Measurements from ENCODE around the gene CCDC91. TPM values are rescaled to one million over a fixed set of nuclear protein-coding genes. Genes with fewer than 3 reads are reported as not detected.

The CCDC91 gene
- total RNA-seq, 2 donors from 2014 or later: 37.9 to 40.7 TPM

DNA sequence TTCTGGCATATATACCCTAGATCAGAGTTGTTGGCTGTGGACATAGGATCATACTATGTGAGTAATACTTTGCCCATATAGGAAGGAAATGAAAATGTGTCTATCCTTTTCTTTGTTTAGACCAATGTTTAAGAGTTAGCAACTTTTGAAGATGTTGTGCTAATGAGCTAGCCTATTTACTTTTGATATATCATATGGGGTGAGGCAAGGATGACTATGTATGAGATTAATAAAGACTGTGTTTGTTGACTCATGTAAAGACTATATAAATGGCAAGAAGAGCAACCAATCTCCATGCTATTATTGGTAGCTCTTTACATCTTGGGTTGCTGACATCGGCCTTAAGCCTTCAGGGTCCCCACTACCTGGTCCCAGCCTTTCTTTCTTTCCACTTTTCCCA, 289.4 kb downstream of the CCDC91 start:
- intact Hi-C loops (cut with DNase I): no loop called here
- DNase-seq (ENCODE audit: low spot score): no peak

DNA sequence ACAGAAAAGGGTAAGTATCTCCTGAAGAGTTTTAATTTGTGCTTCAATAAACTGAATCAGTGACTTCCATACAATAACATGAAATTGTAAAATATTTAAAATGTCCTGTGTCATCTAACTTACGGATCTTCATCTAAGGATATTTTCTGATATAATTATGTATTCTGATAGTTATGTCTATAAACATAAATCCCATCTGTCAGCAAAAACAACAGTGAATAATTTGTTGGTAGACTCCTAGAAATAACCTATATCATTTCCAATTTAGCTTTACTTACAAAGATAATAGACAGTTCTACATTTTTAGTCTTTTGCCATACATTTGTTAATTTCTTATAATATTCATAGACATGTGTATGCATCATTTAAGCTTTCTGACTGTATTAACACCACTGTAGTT, 293.9 kb downstream of the CCDC91 start:
- intact Hi-C loops (cut with DNase I): no loop called here
- no peak for DNase-seq (ENCODE audit: low spot score)

DNA sequence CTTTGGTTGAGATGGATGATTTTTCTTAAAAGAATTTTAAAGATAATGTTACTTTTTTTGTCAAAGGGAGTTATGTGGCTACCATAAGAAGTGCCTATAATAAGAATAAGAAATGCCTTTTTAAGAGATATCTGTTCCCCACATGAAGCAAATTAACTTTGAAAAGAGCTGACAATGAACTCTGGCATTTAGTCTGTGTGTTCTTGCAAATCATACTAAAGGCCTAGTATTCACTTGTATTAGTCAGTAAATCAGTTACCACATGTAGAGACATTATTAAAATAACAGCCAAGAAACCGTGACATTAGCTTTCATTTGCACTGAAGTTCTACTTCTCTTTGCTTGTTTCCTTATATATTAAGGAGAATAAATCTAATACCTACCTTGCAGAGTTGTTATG, 296.3 kb downstream of the CCDC91 start:
- intact Hi-C loops (cut with DNase I): no loop called here
- no peak for DNase-seq (ENCODE audit: low spot score)

DNA sequence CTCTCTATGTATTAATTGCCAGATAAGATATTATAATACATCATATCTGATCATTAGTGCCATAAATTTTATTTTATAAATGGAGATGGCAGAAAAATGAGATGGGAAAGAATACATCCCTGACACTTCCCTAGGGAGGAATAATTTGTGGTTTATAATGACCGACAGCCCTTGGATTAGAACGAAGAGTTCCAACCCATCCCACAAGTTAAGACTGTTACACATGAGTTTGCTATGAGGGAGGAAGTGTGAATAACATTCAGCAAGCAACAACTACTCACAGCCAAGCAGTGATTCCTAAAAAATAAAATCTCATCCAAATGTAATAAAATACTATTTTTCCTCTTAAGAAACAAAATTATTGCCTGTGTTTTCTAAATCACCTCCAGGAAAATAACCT, 299.0 kb downstream of the CCDC91 start:
- DNase-seq (ENCODE audit: low spot score): no peak
- intact Hi-C loops (cut with DNase I): no loop called here

DNA sequence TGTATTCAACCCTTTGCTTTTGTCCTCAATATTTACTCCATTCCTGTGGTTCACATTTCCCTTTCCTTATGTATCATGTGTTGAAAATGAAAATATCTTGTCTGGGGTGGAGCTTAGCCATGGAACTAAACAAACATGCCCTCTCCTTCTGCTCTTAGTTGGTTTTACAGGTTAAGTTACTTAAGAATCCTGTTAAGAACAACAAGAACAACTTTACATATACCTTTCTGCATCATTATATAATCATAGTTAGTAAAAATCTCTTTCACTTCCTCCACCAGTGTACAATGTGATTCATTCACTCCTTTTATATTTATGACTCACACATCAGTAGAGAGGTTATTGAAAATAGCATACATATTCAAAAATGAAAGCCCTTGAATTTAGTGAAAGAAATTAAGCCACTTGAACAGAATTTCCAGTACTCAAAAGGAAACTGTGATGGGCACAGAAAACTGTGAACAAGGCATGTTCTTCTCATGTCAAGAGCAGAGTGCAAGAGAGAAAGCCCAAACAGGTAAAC, 307.7 kb downstream of the CCDC91 start:
- no peak for DNase-seq (ENCODE audit: low spot score)
- intact Hi-C loops (cut with DNase I): no loop called here

DNA sequence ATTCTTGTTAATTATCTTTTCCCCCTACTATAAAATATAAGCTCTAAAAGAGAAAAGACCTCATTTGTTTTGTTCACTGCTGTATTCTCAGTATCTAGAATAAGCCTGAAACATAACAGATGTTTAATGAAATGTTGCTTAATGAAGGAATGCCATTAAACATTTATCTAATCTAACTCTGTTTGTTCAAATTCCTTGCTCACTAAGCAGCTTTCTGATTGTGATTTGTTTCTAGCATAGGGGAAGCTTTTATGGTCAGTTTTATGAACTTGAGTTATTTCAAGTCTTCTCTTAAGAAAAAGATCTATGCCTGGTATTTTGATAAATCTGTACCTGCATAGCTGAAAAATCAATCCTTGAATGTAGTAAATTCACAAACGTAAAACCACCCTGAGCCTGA, 308.6 kb downstream of the CCDC91 start:
- intact Hi-C loops (cut with DNase I): no loop called here
- no peak for DNase-seq (ENCODE audit: low spot score)

DNA sequence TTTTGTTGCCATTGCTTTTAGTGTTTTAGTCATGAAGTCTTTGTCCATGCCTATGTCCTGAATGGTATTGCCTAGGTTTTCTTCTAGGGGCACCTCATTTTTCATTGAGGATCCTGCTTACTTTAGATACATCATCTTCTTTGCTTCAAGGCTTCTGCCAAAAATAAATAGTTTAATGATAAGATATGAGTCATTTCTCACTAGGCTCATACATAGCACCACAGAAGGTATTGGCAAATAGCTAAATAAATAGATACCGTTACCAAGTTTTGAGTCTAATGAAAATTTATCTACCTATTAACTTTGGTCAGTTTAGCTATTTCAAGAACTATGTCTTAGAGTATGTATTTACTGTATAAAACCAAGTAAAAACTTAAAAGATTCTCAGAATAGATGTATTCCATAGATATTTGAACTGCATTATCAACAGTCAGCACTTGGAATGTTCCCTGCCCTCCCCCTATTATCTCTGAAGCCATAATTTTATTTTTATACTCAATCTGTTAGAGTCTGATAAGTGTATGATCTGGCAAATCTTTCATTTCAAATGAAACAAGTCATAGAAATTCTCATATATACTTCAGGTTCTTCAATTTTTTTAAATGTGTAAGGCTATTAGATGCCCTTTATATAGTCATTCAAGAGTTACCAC, 310.2 kb downstream of the CCDC91 start:
- intact Hi-C loops (cut with DNase I): no loop called here
- DNase-seq (ENCODE audit: low spot score): no peak

DNA sequence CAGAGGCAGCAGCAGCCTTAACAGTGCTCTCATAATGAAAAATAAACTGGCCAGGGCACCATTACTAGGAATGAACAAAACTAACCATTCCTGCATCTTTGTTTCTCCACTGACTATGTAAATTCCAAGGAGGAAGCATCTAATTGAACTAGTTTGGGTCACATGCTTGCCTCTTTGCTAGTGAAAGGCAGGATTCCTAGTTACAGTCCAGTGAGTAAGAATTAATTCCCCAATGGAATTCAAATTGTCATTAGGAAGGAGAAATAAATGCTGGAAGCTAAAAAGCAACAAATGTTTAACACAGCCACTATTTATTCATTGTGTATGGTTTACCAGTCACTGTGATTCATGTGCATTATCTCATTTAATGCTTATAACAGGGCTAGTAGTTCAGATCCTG, 316.0 kb downstream of the CCDC91 start:
- DNase-seq (ENCODE audit: low spot score): no peak
- intact Hi-C loops (cut with DNase I): no loop called here

DNA sequence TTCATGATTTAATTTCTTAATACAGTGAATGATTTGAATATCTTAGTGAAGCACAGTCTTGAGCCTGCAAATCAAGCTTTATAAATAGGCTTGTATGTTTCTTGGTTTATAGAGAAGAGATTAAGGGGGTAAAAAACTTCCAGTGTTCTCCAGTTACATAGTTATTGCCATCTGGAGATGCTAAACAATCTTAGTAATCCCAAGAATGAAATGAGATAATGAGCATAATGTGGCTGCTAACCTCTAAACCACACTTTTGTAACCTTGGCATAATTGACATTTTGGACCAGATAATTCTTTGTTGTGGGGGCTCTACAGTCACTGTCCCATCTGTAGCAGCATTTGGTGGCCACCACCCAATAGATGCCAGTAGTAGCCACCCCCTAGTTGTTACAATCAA, 316.8 kb downstream of the CCDC91 start:
- no peak for DNase-seq (ENCODE audit: low spot score)
- intact Hi-C loops (cut with DNase I): no loop called here

DNA sequence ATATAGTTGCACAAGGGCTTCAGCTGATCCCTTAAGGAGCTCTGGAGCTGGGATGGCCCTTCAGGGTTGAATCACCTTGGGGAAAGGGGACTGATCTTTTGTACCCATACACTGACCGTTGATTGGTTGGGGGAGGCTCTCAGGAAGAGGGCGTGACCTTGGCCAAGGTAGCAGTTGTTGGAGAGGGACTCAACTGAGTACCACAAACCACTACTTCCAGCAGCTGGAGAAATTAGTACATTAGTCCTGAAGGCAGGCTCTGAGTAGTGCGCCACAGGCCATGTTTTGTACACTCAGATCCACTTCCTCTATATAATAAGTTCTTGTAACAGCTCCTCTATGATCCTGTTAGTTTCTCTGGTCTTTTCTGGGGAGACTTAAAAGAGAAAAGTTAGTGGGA, 317.6 kb downstream of the CCDC91 start:
- intact Hi-C loops (cut with DNase I): no loop called here
- DNase-seq (ENCODE audit: low spot score): no peak

DNA sequence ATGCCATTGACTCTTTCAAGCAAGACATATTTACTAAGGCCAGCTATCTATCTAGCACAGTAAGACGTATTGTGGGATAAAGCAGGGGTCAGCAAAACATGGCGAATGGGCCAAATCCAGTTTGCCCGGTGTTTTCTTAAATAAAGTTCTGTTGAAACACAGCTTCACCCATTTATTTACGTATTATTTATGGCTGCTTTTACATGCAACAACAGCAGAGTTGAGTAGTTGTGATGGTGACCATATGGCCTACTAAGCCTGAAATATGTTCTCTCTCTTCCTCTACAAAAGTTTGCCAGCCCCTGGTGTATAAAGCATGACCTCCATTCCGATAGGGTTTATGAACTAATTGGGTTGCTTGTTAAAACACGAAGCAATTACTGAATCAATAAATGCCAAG, 322.1 kb downstream of the CCDC91 start:
- no peak for DNase-seq (ENCODE audit: low spot score)
- intact Hi-C loops (cut with DNase I): no loop called here

DNA sequence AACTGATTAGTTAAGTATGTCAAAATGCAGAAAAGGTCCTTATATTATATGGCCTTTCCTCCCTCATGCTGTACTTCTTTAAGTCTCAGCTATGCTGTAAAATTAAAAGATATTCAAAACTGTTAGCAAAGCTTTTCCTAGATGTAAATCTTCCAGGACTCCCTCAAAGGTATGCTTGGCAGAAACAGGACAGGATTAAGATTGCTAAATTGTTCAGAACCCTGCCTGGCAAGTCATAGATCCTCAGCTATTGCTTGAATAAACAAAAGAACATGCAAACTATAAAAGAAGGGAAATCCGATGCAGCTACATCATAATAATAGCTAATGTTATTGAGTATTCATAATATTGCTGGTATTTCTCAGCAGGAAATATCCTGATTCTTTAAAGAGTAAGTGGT, 322.6 kb downstream of the CCDC91 start:
- no peak for DNase-seq (ENCODE audit: low spot score)
- intact Hi-C loops (cut with DNase I): no loop called here

DNA sequence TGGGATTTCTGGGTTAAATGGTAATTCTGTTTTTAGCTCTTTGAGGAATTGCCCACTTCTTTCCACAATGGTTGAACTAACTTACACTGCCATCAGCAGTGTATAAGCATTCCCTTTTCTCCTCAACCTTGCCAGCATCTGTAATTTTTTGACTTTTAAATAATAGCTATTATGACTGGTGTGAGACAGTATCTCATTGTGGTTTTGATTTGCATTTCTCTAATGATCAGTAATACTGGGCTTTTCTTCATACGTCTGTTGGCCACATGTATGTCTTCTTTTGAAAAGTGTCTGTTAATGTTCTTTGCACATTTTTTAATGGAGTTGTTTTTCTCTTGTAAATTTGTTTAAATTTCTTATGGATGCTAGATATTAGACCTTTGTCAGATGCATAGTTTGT, 323.7 kb downstream of the CCDC91 start:
- DNase-seq (ENCODE audit: low spot score): no peak
- intact Hi-C loops (cut with DNase I): no loop called here

DNA sequence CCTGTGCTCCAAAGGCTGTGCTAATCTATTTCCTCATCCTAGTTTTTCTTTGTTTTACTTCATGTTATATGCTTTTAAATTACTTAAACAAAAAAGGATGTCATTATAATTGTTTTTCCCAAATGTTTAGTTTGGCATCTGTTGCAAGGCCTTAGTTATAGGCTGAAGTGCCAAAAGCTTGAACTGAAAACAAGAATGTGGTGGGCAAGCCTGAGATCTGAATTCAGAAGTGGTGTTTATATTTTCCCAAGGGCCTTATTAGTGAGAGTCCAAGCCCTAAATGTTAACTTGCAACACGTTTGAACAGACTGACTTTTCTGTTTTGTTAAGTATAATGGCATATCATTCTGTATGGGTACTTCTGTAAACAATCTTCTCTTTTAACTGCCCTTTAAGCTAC, 326.8 kb downstream of the CCDC91 start:
- DNase-seq (ENCODE audit: low spot score): no peak
- intact Hi-C loops (cut with DNase I): no loop called here

DNA sequence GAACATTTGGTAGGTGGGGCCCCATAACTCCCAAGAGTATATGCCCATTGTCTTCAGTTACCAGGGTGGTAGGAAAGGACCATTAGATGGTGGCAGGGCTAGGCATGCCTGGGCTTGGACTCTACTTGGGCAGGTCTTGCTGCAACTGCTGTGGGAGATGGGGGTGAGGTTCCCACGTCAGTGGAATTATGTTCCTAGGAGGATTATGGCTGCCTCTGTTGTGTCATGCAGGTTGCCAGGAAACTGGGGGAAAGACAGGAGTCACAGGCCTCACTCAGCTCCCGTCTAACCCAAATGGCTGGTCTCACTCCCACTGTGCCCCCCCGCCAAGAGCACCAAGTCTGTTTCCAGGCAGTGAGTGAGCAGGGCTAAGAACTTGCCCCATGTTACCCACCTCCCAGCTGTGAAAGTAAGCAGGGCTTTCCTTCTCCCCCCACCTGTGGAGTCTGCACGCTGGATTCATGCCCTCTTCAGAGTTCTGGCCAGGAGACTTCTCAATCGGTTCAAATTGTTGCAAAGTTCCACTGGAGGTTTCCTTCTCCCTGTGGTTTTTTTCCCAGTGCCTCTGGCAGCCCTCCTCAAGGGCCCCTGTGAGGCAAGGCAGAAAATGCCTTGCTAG, 337.5 kb downstream of the CCDC91 start:
- DNase-seq (ENCODE audit: low spot score): no peak
- intact Hi-C loops (cut with DNase I): no loop called here

DNA sequence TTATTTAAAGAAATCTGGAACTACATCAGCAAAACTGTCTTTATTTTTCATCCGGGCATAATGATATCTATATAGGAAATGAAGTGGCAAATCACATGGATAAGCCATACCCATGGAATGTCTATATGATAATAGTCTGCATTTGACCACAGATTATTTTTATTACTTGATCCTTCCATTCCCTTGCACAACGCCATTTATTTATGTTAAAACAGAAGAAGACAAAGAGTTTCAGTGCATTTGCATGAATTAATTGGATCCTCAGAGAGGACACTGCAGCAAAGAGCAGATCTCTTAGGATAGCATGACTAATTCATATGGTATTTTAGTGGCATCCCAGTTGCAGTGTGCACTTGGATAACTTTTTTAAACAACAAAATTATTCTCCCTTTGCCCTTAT, 345.0 kb downstream of the CCDC91 start:
- DNase-seq (ENCODE audit: low spot score): no peak
- intact Hi-C loops (cut with DNase I): no loop called here

DNA sequence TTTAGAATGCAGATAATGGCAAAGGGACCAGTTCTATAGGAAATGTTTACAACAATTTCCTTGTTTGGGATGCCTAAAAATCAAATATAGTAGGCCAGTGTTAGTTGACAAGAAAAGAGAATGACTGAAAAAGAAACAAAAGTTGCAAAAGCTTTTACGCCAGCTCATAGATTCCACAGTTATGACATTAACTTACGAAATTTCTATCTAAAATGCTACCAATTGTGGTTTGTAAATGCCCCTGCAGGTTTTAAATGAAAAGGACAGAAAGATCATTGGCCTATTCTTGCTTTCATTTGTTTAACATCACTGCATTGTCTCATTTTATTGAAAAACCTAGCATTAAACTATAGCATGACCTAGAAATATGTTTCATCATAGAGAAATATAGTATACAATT, 345.8 kb downstream of the CCDC91 start:
- intact Hi-C loops (cut with DNase I): no loop called here

DNA sequence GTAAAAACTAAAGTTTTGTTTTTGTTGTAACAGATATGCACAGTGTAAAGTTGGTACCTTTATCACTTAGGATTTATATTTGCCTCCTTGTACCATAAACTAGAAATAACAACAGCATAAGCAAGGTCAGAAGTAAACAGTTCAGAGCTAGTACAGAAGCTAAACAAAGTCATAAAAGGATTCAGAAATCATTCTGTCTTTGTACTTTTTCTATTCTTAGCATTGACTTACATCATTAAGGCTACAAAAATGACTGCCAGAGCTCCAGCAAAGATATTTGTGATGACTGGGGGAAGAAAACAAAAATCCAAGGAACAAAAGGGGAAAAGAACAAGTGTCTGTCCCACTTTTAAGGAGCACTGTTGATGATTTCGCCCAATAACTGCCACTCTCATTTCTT, 347.2 kb downstream of the CCDC91 start:
- intact Hi-C loops (cut with DNase I): no loop called here

More for the DNA sequence above, 345.8 kb downstream of the CCDC91 start:
- DNase-seq (ENCODE audit: low spot score): no peak

DNA sequence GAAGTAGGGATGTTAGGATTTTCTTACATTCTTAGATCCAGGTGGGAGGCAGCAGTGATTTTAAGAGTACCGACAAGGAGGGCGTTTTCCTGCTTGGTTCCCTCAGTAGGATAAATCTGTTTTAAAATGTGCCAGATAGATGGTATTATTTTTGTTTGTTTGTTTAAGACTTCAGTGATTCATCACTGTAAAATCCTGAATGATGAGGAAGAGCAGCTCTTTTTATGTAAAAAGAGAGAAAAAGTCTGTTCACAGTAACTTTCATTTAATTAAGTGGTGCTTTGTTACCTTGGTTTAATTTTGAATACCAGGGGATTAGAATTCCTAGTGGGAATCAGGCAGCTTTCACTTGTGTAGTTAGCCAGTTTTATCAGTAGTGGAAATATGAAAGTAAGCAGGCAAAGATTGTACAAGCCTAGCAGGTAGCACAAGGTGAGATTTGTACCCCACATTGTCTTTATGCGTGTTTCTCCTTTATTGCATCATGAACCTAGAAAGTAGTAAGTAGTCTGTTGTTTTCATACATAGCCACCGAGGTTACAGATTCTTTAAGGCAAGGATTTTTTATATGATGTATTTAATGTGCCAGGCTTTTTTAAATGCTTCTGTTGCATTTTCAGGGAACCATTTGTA, 349.6 kb downstream of the CCDC91 start:
- intact Hi-C loops (cut with DNase I): no loop called here
- DNase-seq (ENCODE audit: low spot score): no peak

More for the DNA sequence above, 347.2 kb downstream of the CCDC91 start:
- DNase-seq (ENCODE audit: low spot score): no peak

DNA sequence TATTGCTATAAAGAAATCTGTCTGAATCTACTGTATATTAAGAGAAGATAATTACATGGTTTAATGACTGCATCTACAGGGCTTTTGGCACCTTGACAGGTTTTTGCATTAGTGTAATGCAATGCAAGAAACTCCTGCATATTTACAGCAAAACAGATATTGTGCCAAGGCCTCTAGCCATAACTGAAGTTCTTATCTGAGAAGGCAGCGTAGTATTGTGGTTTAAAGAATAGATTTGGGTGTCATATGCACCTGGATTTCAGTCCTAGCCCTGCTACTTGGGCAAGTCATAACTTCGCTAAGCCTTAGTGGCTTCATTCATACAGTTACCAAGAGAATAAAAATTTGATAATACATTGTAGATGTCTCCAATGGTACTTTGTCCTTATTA, 350.1 kb downstream of the CCDC91 start:
- intact Hi-C loops (cut with DNase I): no loop called here
- no peak for DNase-seq (ENCODE audit: low spot score)
